Left renal pelvis (tissue), 4 donors: Measurements from ENCODE around the gene TLR2. TPM values are rescaled to one million over a fixed set of nuclear protein-coding genes. Genes with fewer than 3 reads are reported as not detected.

Experiments
- DNase-seq, 4 donors: peaks; one replicate each; pipeline ENCODE4 v3.0.0-alpha.2; 2013; ENCODE audit warnings: low read depth in 4 of 4, low spot score in 3 of 4
- polyA plus RNA-seq, 4 donors: library from polyadenylated mRNA; unstranded; fragments of 120-200 nt; gene quantifications; one replicate each; pipeline ENCODE4 v1.2.1, GENCODE V29; 2013; ENCODE audit not compliant: insufficient read length in 4 of 4

The TLR2 gene
- polyA plus RNA-seq, 4 donors: 5.5 to 7.9 (median 6.5) TPM

- DNase-seq: no peak
Measured at GRCh38 chr4:153725831-153726154, 41.7 kb downstream of the TLR2 start.

GRCh38 chr4:153728151-153728550 is 44.1 kb downstream of the TLR2 start:
- no peak for DNase-seq

GRCh38 chr4:153728660-153729059 is 44.6 kb downstream of the TLR2 start:
- DNase-seq: no peak

GRCh38 chr4:153729895-153730294 is 45.8 kb downstream of the TLR2 start:
- DNase-seq: no peak

GRCh38 chr4:153731239-153731638 is 47.2 kb downstream of the TLR2 start:
- no peak for DNase-seq

- DNase-seq: no peak
Measured at GRCh38 chr4:153733751-153734448, 49.8 kb downstream of the TLR2 start.

- DNase-seq: no peak
Measured at GRCh38 chr4:153735906-153736461, 51.9 kb downstream of the TLR2 start.

- DNase-seq: no peak
Measured at GRCh38 chr4:153741541-153741940, 57.5 kb downstream of the TLR2 start.

- DNase-seq: no peak
Measured at GRCh38 chr4:153745651-153746050, 61.6 kb downstream of the TLR2 start.

- no peak for DNase-seq
Measured at GRCh38 chr4:153747406-153747955, 63.4 kb downstream of the TLR2 start.

- no peak for DNase-seq
Measured at GRCh38 chr4:153748378-153748777, 64.3 kb downstream of the TLR2 start.

GRCh38 chr4:153750197-153750817 is 66.2 kb downstream of the TLR2 start:
- DNase-seq: peak in 3 of 4 donors; percentile 64 to 79 (median 66)

- no peak for DNase-seq
Measured at GRCh38 chr4:153755186-153755585, 71.1 kb downstream of the TLR2 start.

Other genes with a start within 250 kb of the TLR2 start
- gene TMEM131L, start 217.9 kb upstream of the TLR2 start, polyA plus RNA-seq: 10 to 100 TPM; 26.3 to 35.5 (median 26.9) TPM
- gene RNF175, start 75.7 kb downstream of the TLR2 start, polyA plus RNA-seq: 1 to 10 TPM; 4.2 to 9.8 (median 6.2) TPM
- 100 to 1,000 TPM in 1 of 4 donors, 10 to 100 TPM in 3; 21.4 to 402 (median 37.9) TPM for gene SFRP2, start 104.8 kb downstream of the TLR2 start, polyA plus RNA-seq